Stimulated activated CD8-positive, alpha-beta memory T cell treated with anti-CD3 and anti-CD28 coated beads, Interleukin-12 subunit alpha, Interleukin-12 subunit beta, amount 100 ng/mL, for 24 hours (primary cell): ENCODE data around the gene CEACAM21.
A peak's percentile ranks its signal among the peaks of the same experiment; 100 is the strongest.

Experiments used
- DNase-seq: peaks from one replicate; pipeline ENCODE4 v3.0.0-alpha.2; 2020; ENCODE audit errors: extremely low read depth

The CEACAM21 gene

GRCh38 chr19:41586064-41586463, 10.1 kb downstream of the CEACAM21 start:
- DNase-seq = no peak

- no peak for DNase-seq
These were observed 11.3 kb downstream of the CEACAM21 start for GRCh38 chr19:41587101-41587837.

- no peak for DNase-seq
These were observed 11.9 kb downstream of the CEACAM21 start for GRCh38 chr19:41587838-41588210.

- no peak for DNase-seq
These were observed 12.7 kb downstream of the CEACAM21 start for GRCh38 chr19:41588497-41589209.

- DNase-seq = no peak
These were observed 13.4 kb downstream of the CEACAM21 start for GRCh38 chr19:41589371-41589770.

- no peak for DNase-seq
These were observed 15.0 kb downstream of the CEACAM21 start for GRCh38 chr19:41590936-41591335.

- DNase-seq = no peak
These were observed 16.1 kb downstream of the CEACAM21 start for GRCh38 chr19:41591951-41592562.

GRCh38 chr19:41595258-41595889, 19.4 kb downstream of the CEACAM21 start:
- DNase-seq = no peak

- no peak for DNase-seq
These were observed 19.9 kb downstream of the CEACAM21 start for GRCh38 chr19:41595890-41596280.

- DNase-seq = peak; percentile 16
These were observed 21.7 kb downstream of the CEACAM21 start for GRCh38 chr19:41597600-41598041.

- no peak for DNase-seq
These were observed 23.4 kb downstream of the CEACAM21 start for GRCh38 chr19:41599175-41599966.

GRCh38 chr19:41601771-41602170, 25.8 kb downstream of the CEACAM21 start:
- DNase-seq = no peak

- DNase-seq = no peak
These were observed 28.9 kb downstream of the CEACAM21 start for GRCh38 chr19:41604831-41605230.

GRCh38 chr19:41606215-41606837, 30.4 kb downstream of the CEACAM21 start:
- DNase-seq = no peak

GRCh38 chr19:41607668-41608067, 31.7 kb downstream of the CEACAM21 start:
- no peak for DNase-seq

- no peak for DNase-seq
These were observed 34.8 kb downstream of the CEACAM21 start for GRCh38 chr19:41610789-41611188.

GRCh38 chr19:41612483-41612882, 36.5 kb downstream of the CEACAM21 start:
- DNase-seq = no peak

GRCh38 chr19:41615207-41615606, 39.2 kb downstream of the CEACAM21 start:
- no peak for DNase-seq

GRCh38 chr19:41616792-41617621, 41.0 kb downstream of the CEACAM21 start:
- no peak for DNase-seq
